HG03520 (cell line): ENCODE data around the gene WDTC1.

Experiments used
- ATAC-seq: cut with Tn5 transposase; IDR thresholded peaks from one replicate; pipeline ENCODE4 v1.9.1; 2021; ENCODE audit warnings: mild to moderate bottlenecking, moderate library complexity; ENCODE audit not compliant: unreplicated experiment

The WDTC1 gene

DNA sequence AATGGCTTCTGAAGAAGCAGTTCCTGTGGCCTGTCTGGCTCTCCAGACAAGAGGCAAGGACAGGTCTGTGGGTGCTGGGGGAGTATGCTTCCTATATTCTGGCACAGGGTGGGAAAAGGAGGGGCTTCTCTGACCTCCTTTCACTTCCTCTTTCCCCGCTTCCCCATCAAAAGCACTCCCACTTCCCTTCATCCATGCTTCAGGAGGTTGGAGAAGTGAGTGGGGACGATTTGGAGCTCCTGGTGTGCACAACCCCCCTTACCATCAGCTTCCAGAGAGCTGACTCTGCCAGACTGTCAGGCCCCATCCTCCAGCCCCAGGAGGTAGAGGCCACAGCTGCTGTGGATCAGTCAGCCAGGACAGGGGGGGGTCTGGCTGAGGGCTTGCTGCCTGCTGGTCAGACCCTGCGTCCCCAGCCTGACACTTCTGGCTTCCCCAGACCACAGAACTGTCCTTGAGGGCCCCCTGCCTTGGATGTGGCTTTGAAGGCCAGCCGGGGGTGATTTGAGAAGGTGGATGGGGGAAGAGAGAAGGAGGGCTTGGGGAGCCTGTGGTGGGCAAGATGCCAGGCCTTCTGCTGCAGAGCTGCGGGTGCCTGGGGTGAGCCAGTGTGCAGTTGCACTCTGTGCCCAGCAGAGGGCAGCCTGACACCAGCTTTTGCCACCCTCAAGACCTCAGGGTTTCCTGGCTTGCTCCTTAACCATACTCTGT lies 66.1 kb downstream of the WDTC1 start:
- no peak for ATAC-seq

- no peak for ATAC-seq
Observed at GRCh38 chr1:27301052-27301422, 66.6 kb downstream of the WDTC1 start.

- ATAC-seq, result no peak
Observed at GRCh38 chr1:27301582-27302199, 67.3 kb downstream of the WDTC1 start.

- ATAC-seq, result no peak
Observed at GRCh38 chr1:27302612-27303011, 68.2 kb downstream of the WDTC1 start.

- ATAC-seq, result no peak
Observed at GRCh38 chr1:27303509-27303908, 69.1 kb downstream of the WDTC1 start.

GRCh38 chr1:27306071-27306470 lies 71.6 kb downstream of the WDTC1 start:
- ATAC-seq, result no peak

GRCh38 chr1:27306892-27307761 lies 72.7 kb downstream of the WDTC1 start:
- no peak for ATAC-seq

DNA sequence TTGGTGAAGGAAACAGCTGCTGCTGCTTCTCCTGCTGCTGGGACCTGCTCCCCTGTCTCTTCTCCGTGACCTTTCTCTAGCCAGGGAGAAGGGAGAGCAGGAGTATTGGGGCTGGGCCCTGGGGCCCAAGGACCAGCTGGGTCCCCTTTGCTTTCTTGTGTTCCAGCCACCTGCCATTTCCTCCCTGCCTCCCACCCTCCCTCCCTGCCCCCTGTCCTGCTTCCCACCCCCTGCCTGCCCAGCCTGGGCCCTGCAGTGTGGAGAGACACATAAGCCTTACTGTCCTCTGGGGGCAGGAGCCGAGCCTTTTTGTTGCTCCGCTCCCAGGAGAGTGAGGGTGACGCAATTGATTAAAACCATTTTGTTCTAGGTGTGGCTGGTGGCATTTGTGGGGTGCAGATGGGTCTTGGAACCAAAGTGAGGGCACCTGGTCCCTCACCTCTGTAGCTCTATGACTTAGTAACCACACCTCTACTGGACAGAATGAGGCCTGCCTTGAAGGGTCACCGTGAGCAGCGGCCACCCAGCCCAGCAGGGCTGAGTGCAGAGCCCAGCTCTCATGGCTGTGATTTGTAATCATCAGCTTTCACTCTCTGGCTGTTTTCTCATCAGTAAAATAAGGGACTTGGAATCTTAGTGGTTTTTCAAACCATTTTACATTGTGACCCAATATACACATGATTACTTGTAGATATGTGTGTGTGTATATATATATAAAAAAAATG lies 73.6 kb downstream of the WDTC1 start:
- ATAC-seq, result no peak

GRCh38 chr1:27314169-27314568 lies 79.7 kb downstream of the WDTC1 start:
- ATAC-seq, result no peak

GRCh38 chr1:27314737-27315136 lies 80.3 kb downstream of the WDTC1 start:
- no peak for ATAC-seq

DNA sequence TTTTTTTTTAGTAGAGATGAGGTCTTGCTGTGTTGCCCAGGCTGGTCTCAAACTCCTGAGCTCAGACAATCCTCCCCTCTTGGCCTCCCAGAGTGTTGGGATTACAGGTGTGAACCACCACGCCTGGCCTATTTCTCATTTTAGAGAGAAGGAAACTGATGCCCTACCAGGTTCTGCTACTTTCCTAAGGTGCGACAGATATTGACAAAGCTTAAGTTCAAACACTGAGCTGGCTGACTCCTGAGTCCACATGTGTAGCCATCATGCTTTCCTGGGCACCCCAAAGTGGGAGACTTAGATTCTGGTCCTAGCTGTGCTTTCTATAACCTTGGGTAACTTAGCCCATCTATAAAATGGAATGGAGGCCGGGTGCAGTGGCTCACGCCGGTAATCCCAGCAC lies 82.4 kb downstream of the WDTC1 start:
- ATAC-seq, result no peak

- no peak for ATAC-seq
Observed at GRCh38 chr1:27318136-27318535, 83.7 kb downstream of the WDTC1 start.

GRCh38 chr1:27318596-27318995 lies 84.2 kb downstream of the WDTC1 start:
- no peak for ATAC-seq

DNA sequence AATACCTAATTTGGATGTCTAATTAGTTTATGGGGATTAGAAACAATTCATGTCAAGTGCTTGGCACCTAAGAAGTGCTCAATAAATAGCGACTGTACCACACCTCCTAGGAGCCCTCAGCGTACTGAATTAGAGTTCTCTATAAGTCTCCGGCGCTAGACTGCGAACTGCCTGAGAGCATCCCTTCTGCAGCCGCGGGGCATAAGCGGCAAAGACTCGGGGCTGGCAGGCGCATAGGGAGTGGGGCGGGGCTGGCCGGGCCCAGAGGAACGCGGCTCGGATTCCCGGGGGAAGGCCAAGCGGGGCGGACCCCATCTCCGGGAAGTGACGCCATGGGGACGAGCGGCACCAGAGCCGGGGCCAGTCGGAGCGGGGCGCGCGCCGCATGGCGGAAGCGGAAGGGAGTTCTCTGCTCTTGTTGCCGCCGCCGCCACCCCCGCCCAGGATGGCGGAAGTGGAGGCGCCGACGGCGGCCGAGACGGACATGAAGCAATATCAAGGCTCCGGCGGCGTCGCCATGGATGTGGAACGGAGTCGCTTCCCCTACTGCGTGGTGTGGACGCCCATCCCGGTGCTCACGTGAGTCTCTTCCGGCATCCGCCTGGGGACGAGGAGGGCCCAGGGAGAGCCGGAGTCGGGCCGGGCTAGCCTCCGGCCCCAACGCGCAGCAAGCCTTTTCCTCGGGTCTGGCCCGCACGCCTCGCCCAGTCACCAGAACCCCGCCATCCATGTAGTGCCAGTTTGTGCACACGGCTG lies 87.6 kb downstream of the WDTC1 start, which contains the start of gene TMEM222:
TMEM222 (plus strand) TSS at position 351 of the 756 bp plus-strand sequence; CDS start at position 386, 35 bp downstream.
- peak; percentile 84 for ATAC-seq

DNA sequence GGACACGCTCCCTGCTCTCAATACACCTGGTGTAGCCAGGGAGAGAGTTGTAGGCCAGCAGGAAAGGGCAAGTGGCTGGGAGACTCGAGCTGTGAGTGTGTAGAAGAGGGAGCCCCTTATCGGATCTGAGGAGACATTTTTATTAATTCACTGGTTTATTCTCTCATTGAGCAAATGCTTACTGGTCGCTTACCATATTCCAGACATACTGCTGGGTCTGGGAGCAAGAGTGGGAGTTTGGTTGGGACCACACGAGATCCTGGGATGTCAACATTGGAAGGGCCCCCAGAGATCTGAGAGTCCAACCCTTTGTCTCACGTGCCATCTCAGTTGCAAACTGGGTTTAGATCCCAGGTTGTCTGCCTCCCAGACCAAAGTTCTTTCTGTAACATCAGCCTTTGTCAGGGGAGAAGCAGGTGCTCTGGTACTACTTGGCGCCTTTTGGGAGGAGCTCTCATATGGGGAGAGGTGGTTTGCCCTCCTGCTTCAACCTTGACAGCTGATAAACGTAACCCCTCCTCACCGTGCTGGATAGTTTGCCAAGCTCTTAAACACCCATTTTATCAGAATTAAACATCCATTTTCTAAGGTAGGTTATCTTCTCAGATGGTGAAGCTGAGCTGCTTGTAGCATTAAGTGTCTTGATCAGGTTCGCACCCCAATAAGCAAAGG lies 88.3 kb downstream of the WDTC1 start:
- no peak for ATAC-seq

DNA sequence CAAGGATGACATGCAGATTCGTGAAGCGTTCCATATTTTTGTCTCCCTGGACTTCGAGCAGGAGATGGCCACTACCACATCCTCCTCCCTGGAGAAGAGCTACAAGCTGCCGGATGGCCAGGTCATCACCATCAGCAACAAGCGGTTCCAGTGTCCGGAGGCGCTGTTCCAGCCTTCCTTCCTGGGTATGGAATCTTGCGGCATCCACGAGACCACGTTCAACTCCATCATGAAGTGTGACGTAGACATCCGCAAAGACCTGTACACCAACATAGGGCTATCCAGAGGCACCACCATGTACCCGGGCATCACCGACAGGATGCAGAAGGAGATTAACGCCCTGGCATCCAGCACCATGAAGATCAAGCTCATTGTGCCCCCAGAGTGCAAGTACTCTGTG lies 90.9 kb downstream of the WDTC1 start:
- ATAC-seq, result no peak

DNA sequence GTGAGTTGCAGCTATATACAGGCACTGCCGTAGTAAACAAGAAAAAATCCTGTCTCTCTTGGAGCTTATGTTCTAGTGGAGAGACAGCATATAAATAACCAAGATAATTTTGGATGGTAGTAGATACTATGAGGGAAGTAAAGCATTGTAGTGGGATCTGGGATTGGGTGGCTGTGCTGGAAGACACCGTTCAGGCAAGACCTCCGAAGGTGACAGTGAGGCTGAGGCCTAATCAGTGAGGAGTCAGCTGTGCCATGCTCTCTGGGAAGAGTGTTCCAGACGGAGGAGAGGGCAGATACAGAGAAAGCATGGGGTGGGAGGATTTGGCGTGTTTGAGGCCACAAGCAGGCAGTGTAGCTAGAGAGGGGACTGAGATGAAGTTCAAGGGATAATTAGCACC lies 93.5 kb downstream of the WDTC1 start:
- ATAC-seq, result no peak

- no peak for ATAC-seq
Observed at GRCh38 chr1:27330786-27331185, 96.4 kb downstream of the WDTC1 start.

DNA sequence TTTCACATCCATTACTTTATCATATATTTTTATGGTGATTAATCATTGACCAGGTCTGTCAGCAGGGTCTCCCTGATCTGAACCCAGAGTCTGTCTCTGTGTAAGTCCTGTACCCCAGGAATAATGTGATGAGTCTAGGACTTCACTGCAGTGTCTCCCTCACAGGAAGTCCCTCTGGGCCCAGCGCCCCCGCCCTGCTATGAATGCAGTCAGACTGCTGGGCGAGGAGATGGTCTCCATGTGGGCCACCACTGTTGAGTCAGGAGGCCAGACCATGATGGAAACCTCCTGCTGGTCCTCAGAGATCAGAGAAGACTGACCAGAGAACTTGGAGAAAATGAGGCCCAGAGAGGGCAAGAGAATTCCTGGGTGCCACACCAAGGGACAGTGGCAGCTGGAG lies 97.0 kb downstream of the WDTC1 start:
- no peak for ATAC-seq

DNA sequence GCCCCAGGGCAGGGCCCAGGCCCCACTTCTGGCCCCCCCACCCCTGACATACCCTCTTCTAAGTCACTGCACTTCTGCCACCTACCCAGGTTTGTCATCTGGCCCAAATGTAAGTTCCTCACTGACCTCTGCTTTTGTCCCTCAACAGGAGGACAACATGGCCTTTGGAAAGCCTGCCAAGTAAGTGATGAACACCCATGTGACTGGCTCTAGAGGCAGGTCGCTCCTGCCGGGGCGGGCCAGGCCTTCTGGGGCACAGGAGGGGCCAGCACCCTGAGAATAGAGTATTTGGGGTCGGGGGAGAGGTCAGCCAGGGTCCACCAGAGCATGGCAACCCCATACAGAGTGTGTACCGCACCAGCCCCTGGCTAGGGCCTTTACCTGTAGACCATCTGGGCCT lies 97.5 kb downstream of the WDTC1 start:
- no peak for ATAC-seq
